Mucosa of rectum (tissue), 2 donors: ENCODE results near the gene C1orf105.

Experiments used
- H3K27ac ChIP-seq, 2 donors: one replicate each; pipeline ENCODE4 v1.7.0; 2013; ENCODE audit warnings: inconsistent platforms in 2 of 2, low read depth in 2 of 2, low read length in 2 of 2
- H3K27me3 ChIP-seq, 2 donors: one replicate each; pipeline ENCODE4 v1.7.0; 2013; ENCODE audit warnings: low read length in 2 of 2; ENCODE audit not compliant: control insufficient read depth in 2 of 2, insufficient read depth in 2 of 2
- H3K36me3 ChIP-seq, 2 donors: one replicate each; pipeline ENCODE4 v1.7.0; 2013; ENCODE audit warnings: low read length in 2 of 2; ENCODE audit not compliant: control insufficient read depth in 2 of 2, insufficient read depth in 2 of 2
- H3K4me1 ChIP-seq, 2 donors: one replicate each; pipeline ENCODE4 v1.7.0; 2013; ENCODE audit warnings: low read length in 2 of 2, mild to moderate bottlenecking in 1 of 2; ENCODE audit not compliant: control insufficient read depth in 2 of 2, insufficient read depth in 2 of 2
- H3K4me3 ChIP-seq, 2 donors: one replicate each; pipeline ENCODE4 v1.7.0; 2013; ENCODE audit warnings: low read length in 2 of 2
- H3K9ac ChIP-seq, 2 donors: one replicate each; pipeline ENCODE4 v1.7.0; 2013; ENCODE audit warnings: low read length in 2 of 2, low read depth in 1 of 2, mild to moderate bottlenecking in 1 of 2
- H3K9me3 ChIP-seq, 2 donors: one replicate each; pipeline ENCODE4 v1.7.0; 2013; ENCODE audit warnings: low read length in 2 of 2; ENCODE audit not compliant: control insufficient read depth in 2 of 2
- donor health status: healthy.
- donor health status: Normal muscosa, but diverticular disease.

The C1orf105 gene

GRCh38 chr1:172514108-172514507 is 93.6 kb downstream of the C1orf105 start:
- Histone ChIP-seq H3K4me1 (no peaks in the 10 kb centered on the region), H3K9ac (no peak overlapping the region), H3K9me3 (no peaks in the 10 kb centered on the region), H3K27ac (no peak overlapping the region), H3K36me3 (no peaks in the 10 kb centered on the region), H3K4me3 (no peak overlapping the region), H3K27me3 (no peaks in the 10 kb centered on the region)

GRCh38 chr1:172515436-172515835 is 95.0 kb downstream of the C1orf105 start:
- H3K9me3 ChIP-seq, result no peaks in the 10 kb centered on the region
- H3K27ac ChIP-seq, result no peak overlapping the region
- H3K4me1 ChIP-seq, result no peaks in the 10 kb centered on the region
- no peak overlapping the region for H3K4me3 ChIP-seq
- H3K36me3 ChIP-seq, result no peaks in the 10 kb centered on the region
- H3K27me3 ChIP-seq, result no peaks in the 10 kb centered on the region
- H3K9ac ChIP-seq, result no peak overlapping the region

- no peak overlapping the region for H3K27ac ChIP-seq
- H3K4me1 ChIP-seq, result no peaks in the 10 kb centered on the region
- H3K9me3 ChIP-seq, result no peaks in the 10 kb centered on the region
- no peaks in the 10 kb centered on the region for H3K27me3 ChIP-seq
- H3K4me3 ChIP-seq, result no peak overlapping the region
- H3K9ac ChIP-seq, result no peak overlapping the region
- no peaks in the 10 kb centered on the region for H3K36me3 ChIP-seq
Observed at GRCh38 chr1:172515927-172516326, 95.4 kb downstream of the C1orf105 start.

GRCh38 chr1:172517081-172517480 is 96.6 kb downstream of the C1orf105 start:
- Histone ChIP-seq H3K27me3 (no peaks in the 10 kb centered on the region), H3K9ac (no peak overlapping the region), H3K36me3 (no peaks in the 10 kb centered on the region), H3K4me1 (no peaks in the 10 kb centered on the region), H3K9me3 (no peaks in the 10 kb centered on the region), H3K4me3 (no peak overlapping the region), H3K27ac (no peak overlapping the region)

- H3K36me3 ChIP-seq, result no peaks in the 10 kb centered on the region
- no peaks in the 10 kb centered on the region for H3K9me3 ChIP-seq
- H3K27ac ChIP-seq, result no peak overlapping the region
- no peak overlapping the region for H3K9ac ChIP-seq
- no peaks in the 10 kb centered on the region for H3K27me3 ChIP-seq
- H3K4me3 ChIP-seq, result no peak overlapping the region
- no peaks in the 10 kb centered on the region for H3K4me1 ChIP-seq
Observed at GRCh38 chr1:172517545-172517944, 97.1 kb downstream of the C1orf105 start.
